ENCODE measurements around the gene MRGPRF. TPM values are rescaled to one million over a fixed set of nuclear protein-coding genes. Genes with fewer than 3 reads are reported as not detected.
A peak's percentile ranks its signal among the peaks of the same experiment; 100 is the strongest.

MRGPRF gene
- total and polyA plus RNA-seq, 10 donors = 2.2 to 21.2 (median 9.7) TPM

GRCh38 chr11:68983801-68984200, 29.2 kb downstream of the MRGPRF start:
- H3K4me3 ChIP-seq = no peak overlapping the region
- peaks cover 0 to 36% (median 5%) of the 10 kb centered on the region in 7 donors for H3K27me3 ChIP-seq (replicated peaks in 1 of 7)
- WGBS, 5 donors = 82 to 91% (median 84%) methylated on average over 6 of the region's 6 CpGs
- H3K36me3 ChIP-seq = no peaks in the 10 kb centered on the region
- peaks cover 0 to 24% (median 16%) of the 10 kb centered on the region in 8 donors for H3K9me3 ChIP-seq
- intact Hi-C loops (cut with DNase I; ENCODE audit: low total_unique reads) = no loop called here
- TF ChIP-seq POLR2AphosphoS5 (IDR thresholded peaks at IDR 0.05) (no peak), CTCF (IDR thresholded peaks at IDR 0.05 in 8 of 11, conservative IDR thresholded peaks at IDR 0.05 in 3 of 11) (no peak), POLR2A (IDR thresholded peaks at IDR 0.05) (no peak)
- no peaks in the 10 kb centered on the region for H3K4me1 ChIP-seq
- no peak overlapping the region for H3K27ac ChIP-seq
- no peak for DNase-seq

GRCh38 chr11:68982134-68982533, 30.9 kb downstream of the MRGPRF start:
- DNase-seq = no peak
- no peaks in the 10 kb centered on the region for H3K4me1 ChIP-seq
- TF ChIP-seq POLR2A (IDR thresholded peaks at IDR 0.05) (no peak), CTCF (IDR thresholded peaks at IDR 0.05 in 8 of 11, conservative IDR thresholded peaks at IDR 0.05 in 3 of 11) (no peak), POLR2AphosphoS5 (IDR thresholded peaks at IDR 0.05) (no peak)
- H3K36me3 ChIP-seq = no peaks in the 10 kb centered on the region
- intact Hi-C loops (cut with DNase I; ENCODE audit: low total_unique reads) = no loop called here
- H3K9me3 ChIP-seq = peaks cover 0 to 23% (median 14%) of the 10 kb centered on the region in 8 donors
- peaks cover 0 to 39% (median 7%) of the 10 kb centered on the region in 7 donors for H3K27me3 ChIP-seq (replicated peaks in 1 of 7)
- no peak overlapping the region for H3K4me3 ChIP-seq
- 90 to 99% (median 92%) methylated on average over 2 of the region's 2 CpGs for WGBS, 5 donors
- no peak overlapping the region for H3K27ac ChIP-seq

GRCh38 chr11:68980776-68981065, 32.3 kb downstream of the MRGPRF start, which contains the start of gene MRGPRD:
Gene MRGPRD (minus strand): TSS chr11:68980986. CDS start chr11:68980986, 0 bp downstream.
- H3K27ac ChIP-seq = no peak within 1 kb of the TSS
- H3K9me3 ChIP-seq = peaks cover 0 to 11% (median 4%) of the 10 kb centered on the region in 8 donors
- intact Hi-C loops (cut with DNase I; ENCODE audit: low total_unique reads) = no loop called here
- no peaks in the 10 kb centered on the region for H3K4me1 ChIP-seq
- peaks cover 0 to 35% (median 7%) of the 10 kb centered on the region in 7 donors for H3K27me3 ChIP-seq (replicated peaks in 1 of 7)
- no peak within 1 kb of the TSS for H3K4me3 ChIP-seq
- TF ChIP-seq POLR2A (IDR thresholded peaks at IDR 0.05) (no peak), CTCF (IDR thresholded peaks at IDR 0.05 in 8 of 11, conservative IDR thresholded peaks at IDR 0.05 in 3 of 11) (no peak), POLR2AphosphoS5 (IDR thresholded peaks at IDR 0.05) (no peak)
- peak; percentile 39 for DNase-seq
- WGBS, 5 donors = 77 to 90% (median 81%) methylated on average over 5 to 8 of the region's 8 CpGs
- H3K36me3 ChIP-seq = no peaks in the 10 kb centered on the region

- 74 to 85% (median 81%) methylated on average over 29 to 33 of the region's 33 CpGs for WGBS, 5 donors
- intact Hi-C loops (cut with DNase I; ENCODE audit: low total_unique reads) = no loop called here
- no peak for TF ChIP-seq POLR2AphosphoS5 (IDR thresholded peaks at IDR 0.05)
- no peak for TF ChIP-seq CTCF (IDR thresholded peaks at IDR 0.05 in 8 of 11, conservative IDR thresholded peaks at IDR 0.05 in 3 of 11)
- no peak for TF ChIP-seq POLR2A (IDR thresholded peaks at IDR 0.05)
- H3K4me3 ChIP-seq = no peak overlapping the region
- H3K4me1 ChIP-seq = no peaks in the 10 kb centered on the region
- H3K36me3 ChIP-seq = no peaks in the 10 kb centered on the region
- DNase-seq = peak; percentile 54
- H3K27me3 ChIP-seq (replicated peaks in 1 of 7) = peaks cover 0 to 32% (median 7%) of the 10 kb centered on the region in 7 donors
- no peak overlapping the region for H3K27ac ChIP-seq
- peaks cover 0 to 11% (median 4%) of the 10 kb centered on the region in 8 donors for H3K9me3 ChIP-seq
Observed at GRCh38 chr11:68979931-68980775, 32.9 kb downstream of the MRGPRF start.

All from spleen (tissue), 11 donors.